ENCODE data around the gene TARDBP.
A peak's percentile ranks its signal among the peaks of the same experiment; 100 is the strongest.
"Not testable (repeated sequence)": the region's sequence is repeated elsewhere in the genome, so short reads cannot be mapped to it uniquely, and the experiment has no call there.

The TARDBP gene

GRCh38 chr1:11059155-11059967, 46.9 kb downstream of the TARDBP start:
- DNase-seq (ENCODE audit: low read depth, low spot score), result no peak

DNA sequence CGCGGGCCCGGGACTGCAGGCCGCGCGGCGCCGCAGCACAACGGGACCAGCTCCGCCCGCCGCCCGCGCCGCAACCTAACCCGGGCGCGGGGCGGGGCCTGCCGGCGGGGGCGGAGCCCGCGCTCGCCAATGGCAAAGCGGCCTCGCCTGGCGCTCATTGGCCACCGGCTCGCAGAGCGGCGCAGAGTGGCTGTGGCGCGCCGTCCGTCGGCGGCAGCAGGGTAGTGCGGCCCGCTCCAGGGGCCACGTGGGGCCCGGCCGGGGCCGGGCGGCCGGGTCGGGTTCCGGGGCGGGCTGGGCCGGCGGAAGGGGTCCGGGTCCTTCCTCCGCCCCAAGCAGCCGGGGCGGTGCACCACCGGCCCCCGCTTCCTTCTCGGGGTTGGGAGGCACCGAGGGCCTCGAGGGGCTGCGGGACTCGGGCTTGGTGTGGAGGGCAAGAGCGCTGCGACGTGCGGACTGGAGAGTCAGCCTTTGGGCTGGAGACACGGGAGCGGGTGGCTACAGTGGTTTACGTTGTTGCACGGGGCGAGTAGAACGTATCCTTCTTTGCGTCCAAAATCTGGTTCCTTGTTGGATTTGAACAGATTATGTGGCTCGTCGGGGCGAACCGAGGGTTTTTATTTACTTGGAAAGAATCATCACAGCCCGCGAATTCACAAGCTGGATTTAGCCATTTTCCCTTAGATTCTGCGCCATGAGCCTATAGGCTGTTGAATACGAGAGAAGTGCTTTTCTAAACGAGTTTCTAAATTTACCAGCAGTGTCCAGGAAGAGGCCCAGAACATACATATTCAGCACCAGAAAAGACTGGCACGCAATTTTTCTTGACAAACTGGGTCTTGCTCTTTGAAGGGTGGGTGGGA, 47.7 kb downstream of the TARDBP start, which contains the start of gene SRM:
SRM (minus strand) TSS at position 51 of the 863 bp plus-strand sequence. CDS start 75 bp downstream, outside the sequence.
- DNase-seq (ENCODE audit: low read depth, low spot score), result peak; percentile 52

DNA sequence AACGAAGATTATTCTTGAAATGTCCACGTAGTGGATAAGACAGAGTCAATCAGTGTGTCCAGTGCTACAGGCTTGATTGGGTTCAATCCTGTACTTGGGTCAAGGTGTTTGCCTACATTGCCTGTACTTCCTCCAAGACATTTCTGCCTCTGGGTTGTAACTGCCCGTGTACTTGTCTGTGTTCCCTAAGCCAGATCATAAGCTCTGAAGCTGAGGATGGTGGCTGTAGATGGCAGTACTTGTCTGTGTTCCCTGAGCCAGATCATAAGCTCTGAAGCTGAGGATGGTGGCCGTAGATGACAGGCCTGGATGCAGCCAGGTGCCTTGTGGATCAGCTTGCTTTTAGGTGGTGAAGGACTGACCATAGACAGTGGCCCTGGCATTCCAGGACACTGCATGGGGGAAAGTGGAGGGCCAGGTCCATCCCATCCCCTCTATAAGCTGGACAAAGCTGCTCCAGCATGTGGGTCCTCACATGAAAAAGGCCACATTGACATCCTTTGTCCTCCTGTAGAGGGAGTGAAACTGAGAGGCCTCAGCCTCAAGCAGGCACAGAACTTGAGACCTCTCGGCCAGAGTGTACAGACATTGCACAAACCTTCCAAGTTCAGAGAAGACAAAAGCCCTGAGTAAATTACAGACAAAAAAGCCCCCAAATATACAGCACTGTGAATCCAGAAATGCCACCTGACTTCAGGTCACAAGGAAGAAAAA, 49.4 kb downstream of the TARDBP start:
- no peak for DNase-seq (ENCODE audit: low read depth, low spot score)

GRCh38 chr1:11062965-11063401, 50.5 kb downstream of the TARDBP start:
- no peak for DNase-seq (ENCODE audit: low read depth, low spot score)

DNA sequence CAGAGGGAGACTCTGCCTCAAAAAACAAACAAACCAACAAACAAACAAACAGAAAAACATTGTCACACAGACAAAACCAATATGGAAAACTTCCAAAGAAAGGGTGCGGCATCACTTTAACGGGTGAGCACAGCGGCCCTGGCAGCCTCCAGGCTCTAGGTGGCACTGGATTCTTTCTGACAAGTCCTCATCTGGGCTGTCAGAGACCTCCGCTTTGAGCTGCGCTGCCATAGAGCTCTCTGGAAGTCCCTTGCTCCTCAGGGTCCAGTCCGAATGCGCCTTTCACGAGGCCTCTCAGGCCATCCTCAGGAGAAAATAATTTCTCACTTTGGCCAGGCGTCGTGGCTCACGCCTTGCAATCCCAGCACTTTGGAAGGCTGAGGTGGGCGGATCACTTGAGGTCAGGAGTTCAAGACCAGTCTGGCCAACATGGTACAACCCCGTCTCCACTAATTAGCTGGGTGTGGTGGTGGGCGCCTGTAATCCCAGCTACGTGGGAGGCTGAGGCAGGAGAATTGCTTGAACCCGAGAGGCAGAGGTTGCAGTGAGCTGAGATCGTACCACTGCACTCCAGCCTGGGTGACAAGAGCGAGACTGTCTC, 51.6 kb downstream of the TARDBP start:
- not testable (repeated sequence) for DNase-seq (ENCODE audit: low read depth, low spot score)

DNA sequence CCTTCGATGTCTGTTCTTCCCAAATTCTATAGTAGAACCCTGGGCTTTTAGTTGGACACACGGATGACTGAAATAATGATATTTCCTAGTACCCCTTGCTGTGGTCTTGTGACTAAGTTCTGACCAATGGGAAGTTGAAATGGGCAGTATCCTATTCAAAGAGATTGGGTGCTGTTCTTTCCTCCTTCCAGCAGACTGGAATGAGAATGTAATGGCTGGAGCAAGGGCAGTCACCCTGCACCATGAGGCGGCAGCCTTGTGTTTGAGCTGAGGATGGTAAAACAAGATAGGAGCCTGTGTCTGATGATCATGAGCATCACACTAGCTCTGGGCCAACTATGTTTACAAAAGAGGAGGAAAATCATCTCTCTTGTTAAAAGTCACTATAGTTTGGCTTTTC, 52.5 kb downstream of the TARDBP start:
- no peak for DNase-seq (ENCODE audit: low read depth, low spot score)

GRCh38 chr1:11065796-11066195, 53.3 kb downstream of the TARDBP start:
- DNase-seq (ENCODE audit: low read depth, low spot score), result no peak

GRCh38 chr1:11067716-11068599, 55.5 kb downstream of the TARDBP start:
- DNase-seq (ENCODE audit: low read depth, low spot score), result no peak

DNA sequence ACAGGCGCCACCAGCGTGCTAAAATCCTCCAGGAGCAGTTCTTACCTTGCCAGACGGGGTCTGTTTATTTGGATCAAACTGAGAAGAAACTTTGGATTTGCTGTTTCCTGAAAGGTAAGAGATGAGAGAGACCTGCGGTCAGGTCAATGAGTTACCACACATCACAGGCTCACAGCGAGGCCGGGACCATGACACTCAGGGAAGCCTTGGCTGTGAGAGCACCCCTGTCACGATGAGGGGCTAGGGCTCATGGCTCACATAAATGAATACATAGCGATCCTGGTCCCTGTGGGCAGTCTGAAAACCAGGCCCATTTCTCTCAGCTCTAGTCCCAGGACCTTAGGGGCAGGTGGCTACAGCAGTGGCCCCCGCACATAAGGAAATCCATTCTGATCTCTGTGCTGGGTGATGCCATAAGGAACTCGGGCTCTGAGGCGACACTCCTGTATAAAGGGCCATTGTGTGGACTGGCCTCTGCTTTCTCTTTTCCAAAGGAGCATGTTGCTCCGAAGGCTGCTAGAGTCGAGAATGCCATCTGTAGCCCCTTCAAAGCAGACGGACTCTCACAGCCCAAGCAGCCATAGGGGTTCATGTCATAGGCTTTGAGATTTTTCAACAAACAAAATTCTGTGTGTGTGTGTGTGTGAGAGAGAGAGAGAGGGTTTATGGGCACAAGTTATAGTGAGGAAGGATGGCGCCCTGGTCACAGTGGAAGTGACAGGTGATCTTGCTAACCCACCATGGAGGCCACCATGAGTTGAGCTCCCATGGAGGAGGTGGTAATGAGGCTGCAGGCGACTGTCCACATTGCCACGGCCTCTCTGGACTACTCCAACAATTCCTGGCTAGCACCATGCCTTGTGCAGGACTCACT, 56.4 kb downstream of the TARDBP start:
- DNase-seq (ENCODE audit: low read depth, low spot score), result no peak

DNA sequence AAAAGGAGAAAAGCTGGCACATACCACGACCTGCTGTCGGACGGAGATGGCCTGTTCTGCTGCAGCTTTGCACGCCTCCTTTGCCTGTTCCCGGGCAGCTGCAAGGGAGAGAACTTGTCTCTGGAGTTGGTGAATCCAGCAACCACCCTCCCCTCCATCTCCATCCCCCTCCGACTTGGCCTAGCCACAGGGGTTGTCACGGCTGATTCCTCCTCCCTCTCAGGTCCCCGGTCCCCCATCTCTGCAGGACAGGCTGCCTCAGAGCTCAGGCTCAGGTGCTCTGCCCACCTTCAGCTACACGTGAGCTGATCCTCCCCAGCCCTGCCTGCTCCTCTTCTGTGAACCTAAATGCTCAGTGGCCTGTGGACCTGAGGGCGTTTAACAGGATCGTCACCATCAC, 58.4 kb downstream of the TARDBP start:
- no peak for DNase-seq (ENCODE audit: low read depth, low spot score)

DNA sequence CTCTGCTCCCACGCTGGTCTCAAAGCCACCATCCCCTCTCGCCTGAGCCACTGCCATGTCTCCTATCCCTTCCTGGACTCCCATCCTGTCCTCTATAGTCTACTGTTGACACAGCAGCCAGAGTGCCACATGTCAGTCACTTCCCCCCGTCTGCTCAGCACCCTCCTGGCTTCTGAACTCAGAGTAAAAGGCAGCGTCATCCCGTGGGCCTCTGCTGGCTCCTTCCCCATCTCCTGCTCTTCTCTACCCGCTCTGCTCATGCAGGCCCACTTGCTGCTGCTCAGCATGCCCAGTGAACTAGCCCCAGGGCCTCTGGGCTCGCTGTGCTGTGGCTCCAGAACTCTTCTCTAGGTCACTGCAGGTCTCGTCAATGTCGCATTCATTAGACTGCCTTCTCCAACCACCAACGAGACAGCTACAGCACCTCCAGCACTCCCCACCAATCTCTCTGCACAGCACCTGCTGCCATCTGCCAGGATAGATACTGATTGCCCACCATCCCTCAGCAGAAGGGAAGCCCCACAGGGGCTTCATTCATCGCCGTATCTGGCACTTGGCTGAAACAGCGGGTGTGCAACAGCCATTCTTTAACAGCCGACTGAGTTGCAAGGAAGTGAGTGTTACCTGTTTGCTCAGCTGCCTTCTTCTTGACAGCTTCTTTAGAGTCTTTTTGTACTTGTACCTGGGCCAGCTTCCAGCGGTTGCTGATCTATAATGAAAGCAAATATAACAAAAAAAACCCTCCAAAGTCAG, 59.2 kb downstream of the TARDBP start:
- DNase-seq (ENCODE audit: low read depth, low spot score), result no peak

GRCh38 chr1:11072216-11072917, 59.9 kb downstream of the TARDBP start:
- DNase-seq (ENCODE audit: low read depth, low spot score), result no peak

GRCh38 chr1:11073398-11073797, 60.9 kb downstream of the TARDBP start:
- DNase-seq (ENCODE audit: low read depth, low spot score), result not testable (repeated sequence)
